ENCODE data around the gene NPFF. TPM values are rescaled to one million over a fixed set of nuclear protein-coding genes. Genes with fewer than 3 reads are reported as not detected.

NPFF gene, protein sequence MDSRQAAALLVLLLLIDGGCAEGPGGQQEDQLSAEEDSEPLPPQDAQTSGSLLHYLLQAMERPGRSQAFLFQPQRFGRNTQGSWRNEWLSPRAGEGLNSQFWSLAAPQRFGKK
- total RNA-seq (not detected), polyA plus RNA-seq (not detected)
- long read RNA-seq, donor 1 = 0 reads
- long read RNA-seq, donor 2 = 0 reads
- long read RNA-seq, donor 3 = 0 reads

DNA sequence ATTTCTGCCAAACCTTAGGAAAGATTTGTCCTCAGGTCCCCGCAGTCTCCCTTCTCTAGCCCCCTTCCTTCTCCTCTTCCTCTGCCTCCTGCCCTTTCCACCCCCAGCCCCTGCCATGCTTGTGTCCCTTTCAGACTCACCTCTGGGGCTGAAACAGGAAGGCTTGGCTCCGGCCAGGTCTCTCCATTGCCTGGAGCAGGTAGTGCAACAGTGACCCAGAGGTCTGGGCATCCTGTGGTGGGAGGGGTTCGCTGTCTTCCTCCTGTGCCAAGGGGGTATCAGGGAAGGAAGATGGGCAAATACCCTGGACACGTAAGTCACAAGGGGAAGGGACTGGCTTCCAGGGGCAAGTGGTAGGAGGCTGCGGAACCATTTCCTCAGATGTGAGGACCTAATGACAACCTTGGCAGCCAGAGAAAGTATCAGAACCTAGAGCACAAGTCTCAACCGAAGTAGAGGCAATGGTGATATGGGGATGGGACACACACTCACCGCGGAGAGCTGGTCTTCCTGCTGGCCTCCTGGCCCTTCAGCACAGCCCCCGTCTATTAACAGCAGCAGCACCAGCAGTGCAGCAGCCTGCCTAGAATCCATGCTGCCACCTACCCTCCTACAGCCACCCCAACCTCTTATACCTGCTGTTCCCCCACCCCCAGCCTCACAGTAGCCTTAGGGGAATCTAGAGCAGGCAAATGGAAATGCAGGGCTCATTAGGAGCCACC, at the start of gene NPFF:
TSS of gene NPFF (minus strand) at position 604 of the 722 bp plus-strand sequence. CDS start at position 594, 10 bp downstream.
- 88% methylated on average over 9 of the region's 9 CpGs for WGBS, 2 donors
- H3K9me3 ChIP-seq = no peaks in the 10 kb centered on the region
- intact Hi-C loops (cut with DNase I) = loop anchor here in 7 of 10 donors (5.0 to 10.0 kb wide), 8 partner anchors 52 to 185 kb away; partner anchors contain the start of genes AAAS (in 2 of the 7), AMHR2 (in 2 of the 7), PCBP2 (in 2 of the 7) and PRR13 (in 1 of the 7)
- peak within 1 kb of the TSS in 3 of 10 donors; percentile 44 to 74 (median 59) for H3K27ac ChIP-seq
- TF ChIP-seq, protein P1, sequence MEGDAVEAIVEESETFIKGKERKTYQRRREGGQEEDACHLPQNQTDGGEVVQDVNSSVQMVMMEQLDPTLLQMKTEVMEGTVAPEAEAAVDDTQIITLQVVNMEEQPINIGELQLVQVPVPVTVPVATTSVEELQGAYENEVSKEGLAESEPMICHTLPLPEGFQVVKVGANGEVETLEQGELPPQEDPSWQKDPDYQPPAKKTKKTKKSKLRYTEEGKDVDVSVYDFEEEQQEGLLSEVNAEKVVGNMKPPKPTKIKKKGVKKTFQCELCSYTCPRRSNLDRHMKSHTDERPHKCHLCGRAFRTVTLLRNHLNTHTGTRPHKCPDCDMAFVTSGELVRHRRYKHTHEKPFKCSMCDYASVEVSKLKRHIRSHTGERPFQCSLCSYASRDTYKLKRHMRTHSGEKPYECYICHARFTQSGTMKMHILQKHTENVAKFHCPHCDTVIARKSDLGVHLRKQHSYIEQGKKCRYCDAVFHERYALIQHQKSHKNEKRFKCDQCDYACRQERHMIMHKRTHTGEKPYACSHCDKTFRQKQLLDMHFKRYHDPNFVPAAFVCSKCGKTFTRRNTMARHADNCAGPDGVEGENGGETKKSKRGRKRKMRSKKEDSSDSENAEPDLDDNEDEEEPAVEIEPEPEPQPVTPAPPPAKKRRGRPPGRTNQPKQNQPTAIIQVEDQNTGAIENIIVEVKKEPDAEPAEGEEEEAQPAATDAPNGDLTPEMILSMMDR (IDR thresholded peaks at IDR 0.05) = no peak
- H3K27me3 ChIP-seq = no peaks in the 10 kb centered on the region
- ATAC-seq (no peak), DNase-seq (no peak)
- H3K36me3 ChIP-seq = peaks cover 0 to 79% (median 18%) of the 10 kb centered on the region in 9 donors
- no peak within 1 kb of the TSS for H3K4me3 ChIP-seq
- H3K4me1 ChIP-seq = peaks cover 10 to 30% (median 22%) of the 10 kb centered on the region in 9 donors

DNA sequence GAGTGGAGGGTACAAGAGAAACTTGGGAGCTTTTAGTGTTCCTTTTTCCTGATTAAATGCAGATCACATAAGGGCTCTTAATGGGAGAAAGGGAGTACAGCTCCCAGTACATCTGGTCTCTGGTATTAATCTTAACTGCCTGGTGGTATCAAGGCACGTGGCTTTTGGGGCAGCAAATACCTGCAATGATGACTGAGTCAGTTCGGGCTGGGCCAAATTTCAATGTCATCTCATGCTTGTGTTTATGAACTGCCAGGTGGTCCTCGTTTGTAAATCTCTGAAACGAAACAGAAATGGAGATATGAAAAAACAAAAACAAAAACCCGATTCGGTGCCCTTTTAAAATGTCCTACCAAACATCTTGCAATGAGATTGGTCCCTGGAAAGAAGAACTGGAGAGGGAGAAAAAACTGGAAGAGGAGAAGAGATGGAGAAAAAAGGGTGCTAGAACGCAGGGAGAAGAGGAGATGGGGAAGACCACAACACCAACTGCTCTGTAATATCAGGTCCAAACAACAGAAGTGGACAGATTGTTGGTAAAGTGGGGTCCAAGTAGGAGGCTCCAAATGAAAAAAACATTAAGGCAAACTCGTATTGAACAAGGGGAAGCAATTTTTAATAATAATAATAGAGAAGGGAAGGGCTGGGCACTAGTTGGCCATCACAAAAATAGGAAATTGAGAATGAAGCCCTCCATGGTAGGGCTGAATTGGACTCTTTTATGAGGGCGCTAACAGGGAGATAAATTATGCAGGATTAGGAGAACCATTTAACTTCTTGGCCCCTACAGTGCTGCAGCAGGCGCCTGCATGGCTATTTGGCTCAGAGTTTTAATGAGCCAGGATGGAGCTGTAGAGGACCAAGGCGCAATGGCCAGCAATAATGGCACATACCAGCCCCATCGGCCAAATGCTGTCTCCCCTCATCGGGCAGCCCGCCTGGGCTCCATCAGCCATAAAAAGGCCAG, 45.4 kb upstream of the NPFF start:
- Histone ChIP-seq H3K27ac (no peak overlapping the region), H3K27me3 (no peaks in the 10 kb centered on the region), H3K4me1 (peaks cover 0 to 5% (median 0%) of the 10 kb centered on the region in 9 donors), H3K36me3 (peaks cover 0 to 64% (median 21%) of the 10 kb centered on the region in 9 donors), H3K4me3 (no peak overlapping the region), H3K9me3 (no peaks in the 10 kb centered on the region)
- 92 to 94% methylated on average over 14 of the region's 14 CpGs for WGBS, 2 donors
- DNase-seq = no peak
- intact Hi-C loops (cut with DNase I) = loop anchor here in 1 of 10 donors (5.0 kb wide), 1 partner anchor 120 kb away; no protein-coding TSS in a partner anchor
- ATAC-seq = no peak
- TF ChIP-seq, protein P1 (IDR thresholded peaks at IDR 0.05) = no peak

GRCh38 chr12:53551889-53552291, 44.6 kb upstream of the NPFF start:
- DNase-seq (no peak), ATAC-seq (peak in 3 of 8 donors; percentile 17 to 58 (median 37))
- Histone ChIP-seq H3K4me1 (no peaks in the 10 kb centered on the region), H3K4me3 (no peak overlapping the region), H3K27me3 (no peaks in the 10 kb centered on the region), H3K9me3 (no peaks in the 10 kb centered on the region), H3K27ac (no peak overlapping the region), H3K36me3 (peaks cover 0 to 68% (median 25%) of the 10 kb centered on the region in 9 donors)
- intact Hi-C loops (cut with DNase I) = loop anchor here in 1 of 10 donors (5.0 kb wide), 1 partner anchor 120 kb away; no protein-coding TSS in a partner anchor
- 94 to 98% methylated on average over 2 of the region's 2 CpGs for WGBS, 2 donors
- TF ChIP-seq, protein P1 (IDR thresholded peaks at IDR 0.05) = no peak
